ENCODE data around the gene EIF4G3. TPM values are rescaled to one million over a fixed set of nuclear protein-coding genes. Genes with fewer than 3 reads are reported as not detected.
"Not testable (repeated sequence)": the region's sequence is repeated elsewhere in the genome, so short reads cannot be mapped to it uniquely, and the experiment has no call there.

EIF4G3 gene
- total RNA-seq, 2 donors from 2014 or later: 70.3 to 70.5 TPM

GRCh38 chr1:21141030-21141429, 35.7 kb downstream of the EIF4G3 start:
- Histone ChIP-seq H3K27ac (no peak overlapping the region), H3K9ac (ENCODE audit: low read depth in 2 of 2, low read length in 2 of 2) (no peak overlapping the region), H3K27me3 (no peaks in the 10 kb centered on the region), H3K36me3 (no peaks in the 10 kb centered on the region), H3K4me3 (no peak overlapping the region), H3K9me3 (no peaks in the 10 kb centered on the region), H3K4me1 (no peaks in the 10 kb centered on the region)
- TF ChIP-seq, protein P1, sequence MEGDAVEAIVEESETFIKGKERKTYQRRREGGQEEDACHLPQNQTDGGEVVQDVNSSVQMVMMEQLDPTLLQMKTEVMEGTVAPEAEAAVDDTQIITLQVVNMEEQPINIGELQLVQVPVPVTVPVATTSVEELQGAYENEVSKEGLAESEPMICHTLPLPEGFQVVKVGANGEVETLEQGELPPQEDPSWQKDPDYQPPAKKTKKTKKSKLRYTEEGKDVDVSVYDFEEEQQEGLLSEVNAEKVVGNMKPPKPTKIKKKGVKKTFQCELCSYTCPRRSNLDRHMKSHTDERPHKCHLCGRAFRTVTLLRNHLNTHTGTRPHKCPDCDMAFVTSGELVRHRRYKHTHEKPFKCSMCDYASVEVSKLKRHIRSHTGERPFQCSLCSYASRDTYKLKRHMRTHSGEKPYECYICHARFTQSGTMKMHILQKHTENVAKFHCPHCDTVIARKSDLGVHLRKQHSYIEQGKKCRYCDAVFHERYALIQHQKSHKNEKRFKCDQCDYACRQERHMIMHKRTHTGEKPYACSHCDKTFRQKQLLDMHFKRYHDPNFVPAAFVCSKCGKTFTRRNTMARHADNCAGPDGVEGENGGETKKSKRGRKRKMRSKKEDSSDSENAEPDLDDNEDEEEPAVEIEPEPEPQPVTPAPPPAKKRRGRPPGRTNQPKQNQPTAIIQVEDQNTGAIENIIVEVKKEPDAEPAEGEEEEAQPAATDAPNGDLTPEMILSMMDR (IDR thresholded peaks at IDR 0.05): no peak
- DNase-seq: no peak
- intact Hi-C loops (cut with DNase I): no loop called here

DNA sequence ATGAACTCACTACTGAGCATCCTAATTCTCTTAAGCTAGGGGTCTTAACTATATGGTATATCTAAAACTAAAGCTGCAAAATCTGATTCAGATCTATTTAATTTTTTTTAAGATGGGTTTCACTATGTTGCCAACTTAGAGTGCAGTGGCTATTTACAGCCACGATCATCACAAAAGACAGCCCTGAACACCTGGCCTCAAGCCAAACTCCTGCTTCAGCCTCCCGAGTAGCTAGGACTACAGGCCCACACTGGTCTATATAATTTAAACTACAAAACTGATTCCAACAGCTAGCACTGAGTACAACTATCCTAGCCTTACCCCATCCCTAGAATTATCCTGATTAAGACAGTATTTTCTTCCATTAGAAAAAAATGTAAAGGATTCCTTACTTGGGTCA, 37.1 kb downstream of the EIF4G3 start:
- TF ChIP-seq, protein P1 (IDR thresholded peaks at IDR 0.05): no peak
- intact Hi-C loops (cut with DNase I): no loop called here

DNA sequence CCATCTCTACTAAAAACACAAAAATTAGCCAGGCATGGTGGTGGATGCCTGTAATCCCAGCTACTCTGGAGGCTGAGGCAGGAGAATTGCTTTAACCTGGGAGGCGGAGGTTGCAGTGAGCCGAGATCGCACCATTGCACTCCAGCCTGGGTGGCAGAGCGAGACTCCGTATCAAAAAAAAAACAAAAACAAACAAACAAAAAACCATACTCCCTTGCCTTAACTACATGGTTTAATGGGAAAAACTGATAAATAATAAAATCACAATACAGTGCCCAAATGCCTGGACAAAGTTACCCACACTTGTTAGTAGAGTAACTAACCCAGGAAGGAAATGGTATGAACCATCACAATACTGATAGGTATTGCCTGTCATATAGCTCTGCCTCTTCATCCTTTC, 40.4 kb downstream of the EIF4G3 start:
- H3K27ac ChIP-seq; H3K4me3 ChIP-seq; H3K36me3 ChIP-seq; intact Hi-C loops (cut with DNase I); H3K9ac ChIP-seq (ENCODE audit: low read depth in 2 of 2, low read length in 2 of 2); H3K9me3 ChIP-seq; H3K4me1 ChIP-seq; DNase-seq; H3K27me3 ChIP-seq: not testable (repeated sequence)

More for the DNA sequence above, 37.1 kb downstream of the EIF4G3 start:
- Histone ChIP-seq H3K27me3 (no peaks in the 10 kb centered on the region), H3K9me3 (no peaks in the 10 kb centered on the region), H3K36me3 (no peaks in the 10 kb centered on the region), H3K4me1 (no peaks in the 10 kb centered on the region), H3K9ac (ENCODE audit: low read depth in 2 of 2, low read length in 2 of 2) (no peak overlapping the region), H3K27ac (no peak overlapping the region), H3K4me3 (no peak overlapping the region)
- DNase-seq: no peak

- Histone ChIP-seq H3K27ac (no peak overlapping the region), H3K4me1 (no peaks in the 10 kb centered on the region), H3K9me3 (no peaks in the 10 kb centered on the region), H3K36me3 (no peaks in the 10 kb centered on the region), H3K4me3 (no peak overlapping the region), H3K9ac (ENCODE audit: low read depth in 2 of 2, low read length in 2 of 2) (no peak overlapping the region), H3K27me3 (no peaks in the 10 kb centered on the region)
- no peak for DNase-seq
- intact Hi-C loops (cut with DNase I): no loop called here
- TF ChIP-seq, protein P1 (IDR thresholded peaks at IDR 0.05): no peak
These were observed 45.5 kb downstream of the EIF4G3 start for GRCh38 chr1:21131200-21131599.

- no peak for DNase-seq
- H3K27me3 ChIP-seq: no peaks in the 10 kb centered on the region
- H3K27ac ChIP-seq: no peak overlapping the region
- no peaks in the 10 kb centered on the region for H3K4me1 ChIP-seq
- H3K9me3 ChIP-seq: no peaks in the 10 kb centered on the region
- TF ChIP-seq, protein P1 (IDR thresholded peaks at IDR 0.05): no peak
- H3K9ac ChIP-seq (ENCODE audit: low read depth in 2 of 2, low read length in 2 of 2): no peak overlapping the region
- intact Hi-C loops (cut with DNase I): no loop called here
- H3K4me3 ChIP-seq: no peak overlapping the region
- H3K36me3 ChIP-seq: no peaks in the 10 kb centered on the region
These were observed 47.3 kb downstream of the EIF4G3 start for GRCh38 chr1:21129407-21129806.

DNA sequence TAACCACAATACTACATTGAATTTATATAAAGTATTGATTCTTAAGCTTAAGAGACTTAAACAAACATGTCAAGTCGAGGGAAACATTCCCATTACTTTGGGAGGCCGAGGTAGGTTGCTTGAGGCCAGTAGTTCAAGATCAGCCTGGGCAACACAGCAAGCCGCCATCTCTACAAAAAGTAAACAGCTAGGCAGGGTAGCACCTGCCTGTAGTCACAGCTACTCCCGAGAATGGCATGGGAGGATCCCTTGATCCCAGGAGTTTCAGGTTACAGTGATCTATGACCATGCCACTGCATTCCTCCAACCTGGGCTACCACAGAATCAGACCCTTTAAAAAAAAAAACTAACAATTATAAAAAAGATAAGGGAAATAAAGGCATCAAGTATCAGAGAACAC, 50.4 kb downstream of the EIF4G3 start:
- TF ChIP-seq, protein P1 (IDR thresholded peaks at IDR 0.05): no peak
- intact Hi-C loops (cut with DNase I): no loop called here
- H3K9ac ChIP-seq (ENCODE audit: low read depth in 2 of 2, low read length in 2 of 2): no peak overlapping the region
- H3K4me3 ChIP-seq: no peak overlapping the region
- H3K4me1 ChIP-seq: no peaks in the 10 kb centered on the region
- no peaks in the 10 kb centered on the region for H3K27me3 ChIP-seq
- no peaks in the 10 kb centered on the region for H3K36me3 ChIP-seq
- DNase-seq: peak; percentile 40
- no peaks in the 10 kb centered on the region for H3K9me3 ChIP-seq
- H3K27ac ChIP-seq: no peak overlapping the region
